Vagina (tissue), 2 donors: Measurements from ENCODE around the gene SLC2A4RG.

Experiments
- CTCF ChIP-seq, 3 experiments: fragments of 450-650 bp in 2 of 3; fragments of 200-600 bp in 1 of 3; sonication (generic) in 1 of 3; IDR thresholded peaks; one replicate each; pipeline ENCODE4 v1.5.1; 2017 to 2019; ENCODE audit warnings: antibody characterized with exemption in 3 of 3, mild to moderate bottlenecking in 2 of 3, moderate library complexity in 2 of 3
- POLR2A ChIP-seq, 2 donors: fragments of 450-650 bp; IDR thresholded peaks; one replicate each; pipeline ENCODE4 v1.6.1; 2017; ENCODE audit warnings: antibody characterized with exemption in 2 of 2, mild to moderate bottlenecking in 2 of 2, moderate library complexity in 2 of 2

GRCh38 chr20:63734946-63735858 is 4.4 kb upstream of the SLC2A4RG start:
- no peak for TF ChIP-seq POLR2A (IDR thresholded peaks at IDR 0.05)
- TF ChIP-seq CTCF (IDR thresholded peaks at IDR 0.05): no peak
